GM19395 (cell line): ENCODE results near the gene DOCK10.

Experiments used
- ATAC-seq: cut with Tn5 transposase; IDR thresholded peaks from one replicate; pipeline ENCODE4 v1.9.1; 2021; ENCODE audit warnings: mild to moderate bottlenecking, moderate library complexity; ENCODE audit not compliant: unreplicated experiment

The DOCK10 gene

GRCh38 chr2:224736227-224736626 is 306.0 kb downstream of the DOCK10 start:
- no peak for ATAC-seq

DNA sequence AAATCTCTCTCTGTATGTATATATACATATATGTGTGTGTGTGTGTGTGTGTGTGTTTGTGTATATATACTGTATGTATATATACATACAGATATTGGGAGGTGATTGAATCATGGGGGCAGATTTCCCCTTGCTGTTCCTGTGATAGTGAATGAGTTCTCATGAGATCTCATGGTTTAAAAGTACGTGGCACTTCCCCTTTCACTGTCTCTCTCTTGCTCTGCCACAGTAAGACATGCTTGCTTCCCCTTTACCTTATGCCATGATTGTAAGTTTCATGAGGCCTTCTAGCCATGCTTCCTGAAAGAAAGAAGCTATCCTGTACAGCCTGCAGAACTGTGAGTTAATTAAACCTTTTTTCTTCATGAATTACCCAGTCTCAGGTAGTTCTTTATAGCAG is 307.3 kb downstream of the DOCK10 start:
- no peak for ATAC-seq

- no peak for ATAC-seq
Measured at GRCh38 chr2:224731665-224732064, 310.6 kb downstream of the DOCK10 start.

DNA sequence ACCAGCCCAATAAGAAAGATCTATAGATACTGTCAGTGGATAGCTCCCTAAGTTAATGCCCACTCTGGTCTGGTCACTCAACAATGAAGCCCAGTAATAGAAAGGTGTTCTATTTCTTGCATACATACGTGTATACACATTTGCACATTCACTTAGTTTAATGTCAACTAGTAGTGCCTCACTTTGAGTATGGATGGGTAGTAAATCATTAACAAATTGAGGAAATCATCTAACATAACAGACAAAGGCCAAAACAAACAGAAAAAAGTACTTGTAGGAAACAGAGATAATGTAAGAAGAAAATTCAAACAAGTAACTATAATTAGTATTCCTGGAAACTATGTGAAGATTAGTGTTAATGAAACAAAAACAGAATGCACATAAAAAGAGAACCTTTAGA is 312.8 kb downstream of the DOCK10 start:
- no peak for ATAC-seq

DNA sequence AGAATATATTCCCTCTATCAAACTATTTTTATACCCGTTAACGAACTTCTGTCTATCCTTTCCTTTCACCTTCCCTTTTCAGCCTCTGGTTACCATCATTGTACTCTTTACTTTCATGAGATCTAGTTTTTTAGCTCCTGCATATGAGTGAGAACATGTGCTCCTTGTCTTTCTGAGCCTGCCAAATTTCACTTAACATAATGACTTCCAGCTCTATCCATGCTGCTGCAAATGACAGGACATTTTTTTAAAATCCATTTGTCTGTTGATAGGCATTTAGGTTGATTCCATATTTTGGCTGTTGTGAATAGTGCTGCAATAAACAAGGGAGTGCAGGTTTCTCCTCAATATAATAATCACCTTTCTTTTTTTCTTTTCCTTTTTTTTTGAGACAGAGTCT is 317.9 kb downstream of the DOCK10 start:
- ATAC-seq = no peak

GRCh38 chr2:224723586-224724217 is 318.6 kb downstream of the DOCK10 start:
- ATAC-seq = no peak

GRCh38 chr2:224722770-224723169 is 319.5 kb downstream of the DOCK10 start:
- ATAC-seq = no peak

DNA sequence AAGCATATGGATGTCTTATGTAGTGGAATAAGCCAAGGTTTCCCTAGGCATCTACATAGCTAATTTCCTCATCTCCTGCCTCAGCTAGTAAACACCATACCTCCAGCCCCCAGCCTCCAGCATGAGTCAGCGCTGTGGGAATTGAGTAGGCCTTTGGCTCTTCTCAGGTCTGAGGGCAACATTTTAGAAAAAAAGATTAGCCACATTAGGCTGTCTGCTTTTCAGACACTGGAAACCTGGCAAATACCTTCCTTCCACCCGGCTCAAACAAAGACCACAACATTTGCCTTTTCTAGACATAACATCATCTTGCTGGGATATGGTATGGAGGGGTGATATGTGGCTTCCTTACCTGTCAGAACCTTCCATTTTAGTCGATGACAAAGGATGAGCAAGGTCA is 320.0 kb downstream of the DOCK10 start:
- no peak for ATAC-seq

DNA sequence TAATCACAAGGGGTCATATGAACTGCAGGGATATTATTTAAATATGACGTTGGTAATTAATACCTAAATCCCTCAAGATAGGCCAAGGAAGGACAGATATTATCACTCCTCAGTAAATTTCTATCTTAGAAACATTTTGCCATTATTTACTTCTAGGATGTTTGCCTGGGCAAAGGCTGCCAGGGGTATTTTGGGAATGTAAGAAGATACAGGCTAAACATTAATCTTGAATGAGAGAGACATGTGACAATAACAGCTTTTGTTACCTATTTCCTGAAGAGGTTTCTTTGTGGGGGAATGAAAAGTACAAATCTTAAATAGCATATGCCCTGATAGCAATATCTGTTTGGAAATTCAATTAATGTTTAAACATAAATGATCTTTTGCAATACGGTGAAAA is 325.3 kb downstream of the DOCK10 start:
- ATAC-seq = no peak

DNA sequence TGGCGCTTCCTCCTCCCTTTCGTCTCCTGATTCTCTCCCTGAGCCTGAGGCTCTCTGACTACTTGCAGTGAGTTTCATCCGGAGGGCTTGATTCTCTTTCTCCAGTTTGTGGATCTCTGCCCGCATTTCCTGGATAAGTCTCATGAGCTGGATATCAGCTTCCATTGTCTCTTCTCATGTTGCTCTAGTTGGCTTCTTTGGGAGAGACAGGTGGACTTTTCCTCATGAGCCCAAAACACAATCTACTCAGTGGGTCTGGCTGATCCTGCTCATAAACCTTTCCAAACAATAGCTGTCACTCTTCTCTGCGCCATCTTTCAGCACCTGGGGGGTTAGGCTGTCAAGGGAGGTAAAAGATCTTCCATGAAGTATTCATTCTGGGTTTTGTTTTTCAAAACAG is 326.1 kb downstream of the DOCK10 start, which contains the start of gene CCDC195:
CCDC195 (minus strand) TSS at position 165 of the 400 bp plus-strand sequence; CDS start at position 165, 0 bp downstream.
- no peak for ATAC-seq
